Measurements from ENCODE around the gene KRT74. TPM values are rescaled to one million over a fixed set of nuclear protein-coding genes. Genes with fewer than 3 reads are reported as not detected.

The KRT74 gene
- total RNA-seq, 4 donors from 2014 or later = not detected

DNA sequence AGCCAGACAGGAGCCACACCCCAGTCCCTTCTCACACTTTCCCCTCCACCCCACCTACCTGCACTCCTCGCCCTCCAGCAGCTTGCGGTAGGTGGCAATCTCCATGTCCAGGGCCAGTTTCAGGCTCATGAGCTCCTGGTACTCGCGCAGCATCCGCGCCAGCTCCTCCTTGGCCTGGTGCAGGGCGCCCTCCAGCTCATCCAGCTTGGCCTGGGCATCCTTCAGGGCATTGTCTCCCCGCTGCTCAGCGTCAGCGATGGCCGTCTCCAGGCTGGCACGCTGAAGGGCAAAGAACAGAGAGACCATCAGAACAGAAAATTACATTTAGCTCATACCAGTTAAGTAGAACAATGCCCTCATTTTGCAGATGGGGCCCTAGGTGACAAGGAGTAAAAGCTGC is 5.5 kb downstream of the KRT74 start:
- Histone ChIP-seq H3K36me3 (no peaks in the 10 kb centered on the region), H3K27ac (no peak overlapping the region), H3K9me3 (no peaks in the 10 kb centered on the region), H3K4me1 (no peaks in the 10 kb centered on the region), H3K4me3 (no peak overlapping the region), H3K27me3 (peaks cover 62% of the 10 kb centered on the region)
- no peak for ATAC-seq
- WGBS, 2 donors (ENCODE audit: low coverage in 1 of 2) = 76 to 92% methylated on average over 6 to 9 of the region's 12 CpGs
- TF ChIP-seq, protein P1, sequence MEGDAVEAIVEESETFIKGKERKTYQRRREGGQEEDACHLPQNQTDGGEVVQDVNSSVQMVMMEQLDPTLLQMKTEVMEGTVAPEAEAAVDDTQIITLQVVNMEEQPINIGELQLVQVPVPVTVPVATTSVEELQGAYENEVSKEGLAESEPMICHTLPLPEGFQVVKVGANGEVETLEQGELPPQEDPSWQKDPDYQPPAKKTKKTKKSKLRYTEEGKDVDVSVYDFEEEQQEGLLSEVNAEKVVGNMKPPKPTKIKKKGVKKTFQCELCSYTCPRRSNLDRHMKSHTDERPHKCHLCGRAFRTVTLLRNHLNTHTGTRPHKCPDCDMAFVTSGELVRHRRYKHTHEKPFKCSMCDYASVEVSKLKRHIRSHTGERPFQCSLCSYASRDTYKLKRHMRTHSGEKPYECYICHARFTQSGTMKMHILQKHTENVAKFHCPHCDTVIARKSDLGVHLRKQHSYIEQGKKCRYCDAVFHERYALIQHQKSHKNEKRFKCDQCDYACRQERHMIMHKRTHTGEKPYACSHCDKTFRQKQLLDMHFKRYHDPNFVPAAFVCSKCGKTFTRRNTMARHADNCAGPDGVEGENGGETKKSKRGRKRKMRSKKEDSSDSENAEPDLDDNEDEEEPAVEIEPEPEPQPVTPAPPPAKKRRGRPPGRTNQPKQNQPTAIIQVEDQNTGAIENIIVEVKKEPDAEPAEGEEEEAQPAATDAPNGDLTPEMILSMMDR (IDR thresholded peaks at IDR 0.05) = no peak
- TF ChIP-seq POLR2A (IDR thresholded peaks at IDR 0.05) (no peak), POLR2AphosphoS5 (IDR thresholded peaks at IDR 0.05) (no peak), EP300 (IDR thresholded peaks at IDR 0.05) (no peak)

DNA sequence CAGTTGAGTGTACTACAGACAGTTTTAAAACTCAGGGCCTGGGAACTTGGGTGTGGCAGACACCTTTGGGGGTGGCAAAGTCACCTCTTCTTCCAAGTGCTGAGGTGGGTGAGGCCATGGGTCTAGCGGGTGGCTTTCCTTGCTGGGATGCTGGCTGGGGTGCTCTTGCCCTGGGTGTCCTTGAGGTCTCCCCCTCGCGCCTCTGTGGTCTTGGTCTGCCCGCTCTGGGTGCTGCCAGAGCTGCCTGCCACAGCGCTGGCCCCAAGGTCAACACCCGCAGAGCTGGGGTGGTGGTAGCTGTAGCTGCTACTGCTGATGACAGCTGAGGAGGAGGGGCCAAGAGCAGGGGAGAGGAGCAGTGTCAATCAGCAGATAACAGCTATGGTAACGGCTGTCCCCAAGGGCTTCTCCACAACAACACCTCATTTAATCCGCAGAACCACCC is 6.8 kb downstream of the KRT74 start:
- TF ChIP-seq POLR2A (IDR thresholded peaks at IDR 0.05) (no peak), POLR2AphosphoS5 (IDR thresholded peaks at IDR 0.05) (no peak), EP300 (IDR thresholded peaks at IDR 0.05) (no peak)
- TF ChIP-seq, protein P1 (IDR thresholded peaks at IDR 0.05) = no peak
- ATAC-seq = no peak
- WGBS, 2 donors (ENCODE audit: low coverage in 1 of 2) = 20 to 70% methylated on average over 1 to 3 of the region's 8 CpGs

DNA sequence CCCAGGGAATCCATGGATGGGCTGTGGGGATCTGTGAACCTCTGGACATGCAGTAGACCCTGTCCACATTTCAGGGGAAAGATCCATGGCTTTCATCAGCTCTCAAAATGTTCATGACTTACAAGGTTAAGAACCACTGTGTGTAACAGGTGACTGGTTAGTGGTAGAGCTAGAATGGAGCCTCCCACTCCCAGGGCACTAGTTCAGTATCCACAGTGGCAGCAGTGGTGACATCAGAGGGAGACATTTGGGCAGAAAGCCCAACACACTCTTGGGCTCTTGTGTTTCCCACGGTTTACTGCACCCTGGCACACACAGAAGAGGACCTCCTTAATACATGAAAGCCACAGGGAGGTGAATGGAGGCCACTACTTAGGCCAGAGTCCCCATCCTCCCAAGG is 9.1 kb downstream of the KRT74 start:
- Histone ChIP-seq H3K9me3 (no peaks in the 10 kb centered on the region), H3K27me3 (peaks cover 55% of the 10 kb centered on the region), H3K27ac (no peak overlapping the region), H3K36me3 (no peaks in the 10 kb centered on the region), H3K4me1 (no peaks in the 10 kb centered on the region), H3K4me3 (no peak overlapping the region)
- ATAC-seq = no peak
- TF ChIP-seq, protein P1 (IDR thresholded peaks at IDR 0.05) = no peak
- no CpG with 5 or more reads among the region's 1 CpG for WGBS, 2 donors (ENCODE audit: low coverage in 1 of 2)

More for the DNA sequence above, 6.8 kb downstream of the KRT74 start:
- no peak overlapping the region for H3K27ac ChIP-seq
- no peaks in the 10 kb centered on the region for H3K4me1 ChIP-seq
- no peak overlapping the region for H3K4me3 ChIP-seq
- H3K36me3 ChIP-seq = no peaks in the 10 kb centered on the region
- no peaks in the 10 kb centered on the region for H3K9me3 ChIP-seq
- peaks cover 52% of the 10 kb centered on the region for H3K27me3 ChIP-seq

DNA sequence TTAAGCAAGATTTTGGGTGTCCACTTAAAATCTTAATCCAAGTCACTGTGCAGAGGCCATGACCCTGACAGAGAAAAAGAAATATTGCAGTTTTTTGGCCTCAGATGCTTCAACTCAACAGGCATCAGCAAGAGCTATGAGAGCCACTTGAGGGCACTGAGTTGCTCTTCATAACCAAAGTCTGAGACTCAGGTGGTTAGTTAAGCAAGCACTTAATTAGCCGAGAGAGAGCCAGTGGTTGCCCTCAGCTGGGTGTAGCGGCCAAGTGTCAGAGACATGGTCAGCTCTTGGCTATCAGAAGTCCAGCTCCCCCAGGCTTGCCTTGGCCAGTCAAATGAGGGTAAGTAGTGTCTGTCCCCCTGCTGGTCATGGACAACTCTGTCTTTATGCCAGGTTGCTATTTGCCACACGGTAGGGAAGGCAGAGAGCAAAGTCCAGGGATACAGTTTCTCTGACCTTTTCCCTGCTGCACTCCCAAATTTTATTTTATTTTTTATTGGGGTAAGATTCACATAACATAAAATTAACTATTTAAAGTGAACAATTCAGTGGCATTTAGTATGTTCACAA is 11.7 kb downstream of the KRT74 start:
- 50% methylated on average over 1 of the region's 3 CpGs for WGBS, 2 donors (ENCODE audit: low coverage in 1 of 2)
- TF ChIP-seq POLR2A (IDR thresholded peaks at IDR 0.05) = no peak
- TF ChIP-seq EP300 (IDR thresholded peaks at IDR 0.05) = no peak

DNA sequence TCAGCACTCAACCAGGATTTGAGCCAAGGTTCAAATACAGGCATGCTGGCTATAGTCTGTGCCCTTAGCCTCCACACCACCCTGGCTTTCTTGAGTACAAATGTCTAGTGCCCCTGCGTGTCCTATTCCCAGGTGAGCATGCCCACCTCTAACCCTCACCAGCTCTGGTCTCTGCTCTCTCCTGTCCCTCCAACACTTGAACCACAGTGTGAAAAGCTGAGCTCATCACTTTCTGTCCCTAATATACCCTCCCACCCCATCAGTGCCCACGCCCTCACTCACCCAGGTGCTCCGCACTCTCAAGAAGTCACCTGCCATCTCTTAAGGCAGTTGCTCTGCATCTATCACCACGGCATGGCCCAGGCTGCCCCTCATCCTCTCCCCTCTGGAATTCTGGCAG is 13.7 kb downstream of the KRT74 start:
- WGBS, 2 donors (ENCODE audit: low coverage in 1 of 2) = 80% methylated on average over 4 of the region's 4 CpGs; no CpG with 5 or more reads in 1 of the 2 donors
- no peak for ATAC-seq

More for the DNA sequence above, 11.7 kb downstream of the KRT74 start:
- no peaks in the 10 kb centered on the region for H3K4me1 ChIP-seq
- no peak overlapping the region for H3K27ac ChIP-seq
- H3K9me3 ChIP-seq = no peaks in the 10 kb centered on the region
- H3K36me3 ChIP-seq = no peaks in the 10 kb centered on the region
- peaks cover 52% of the 10 kb centered on the region for H3K27me3 ChIP-seq
- ATAC-seq = no peak
- H3K4me3 ChIP-seq = no peak overlapping the region

More for the DNA sequence above, 13.7 kb downstream of the KRT74 start:
- Histone ChIP-seq H3K4me3 (no peak overlapping the region), H3K4me1 (no peaks in the 10 kb centered on the region), H3K27ac (no peak overlapping the region), H3K27me3 (peaks cover 37% of the 10 kb centered on the region), H3K9me3 (no peaks in the 10 kb centered on the region), H3K36me3 (no peaks in the 10 kb centered on the region)
- TF ChIP-seq POLR2AphosphoS5 (IDR thresholded peaks at IDR 0.05) = no peak
- TF ChIP-seq, protein P1 (IDR thresholded peaks at IDR 0.05) = no peak
- TF ChIP-seq EP300 (IDR thresholded peaks at IDR 0.05) = no peak
- no peak for TF ChIP-seq POLR2A (IDR thresholded peaks at IDR 0.05)

Measured in gastroesophageal sphincter (tissue), 4 donors.